Uterus (tissue), 2 donors: ENCODE results near the gene ACVR1.
"Not testable (repeated sequence)": the region's sequence is repeated elsewhere in the genome, so short reads cannot be mapped to it uniquely, and the experiment has no call there.

ENCODE experiments used
- POLR2A ChIP-seq, 2 donors: fragments of 450-650 bp; IDR thresholded peaks; one replicate each; pipeline ENCODE4 v1.6.1; 2016; ENCODE audit warnings: antibody characterized with exemption in 2 of 2, mild to moderate bottlenecking in 1 of 2, moderate library complexity in 1 of 2
- TF ChIP-seq, protein P1 (sequence below), 4 experiments: fragments of 200-600 bp in 2 of 4; fragments of 450-650 bp in 2 of 4; sonication (generic) in 2 of 4; IDR thresholded peaks; one replicate each; pipeline ENCODE4 v1.5.1; 2016 to 2019; ENCODE audit warnings: antibody characterized with exemption in 4 of 4, mild to moderate bottlenecking in 2 of 4, moderate library complexity in 1 of 4

DNA sequence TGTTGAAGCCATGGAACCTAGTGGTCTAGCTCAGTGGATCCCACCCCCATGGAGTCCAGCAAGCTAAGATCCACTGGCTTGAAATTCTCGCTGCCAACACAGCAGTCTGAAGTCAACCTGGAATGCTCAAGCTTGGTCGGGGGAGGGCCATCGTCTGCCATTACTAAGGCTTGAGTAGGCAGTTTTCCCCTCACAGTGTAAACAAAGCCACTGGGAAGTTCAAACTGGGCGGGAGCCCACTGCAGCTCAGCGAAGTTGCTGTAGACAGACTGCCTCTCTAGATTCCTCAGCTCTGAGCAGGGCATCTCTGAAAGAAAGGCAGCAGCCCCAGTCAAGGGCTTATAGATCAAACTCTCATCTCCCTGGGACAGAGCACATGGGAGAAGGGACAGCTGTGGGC, 171.5 kb downstream of the ACVR1 start:
- TF ChIP-seq, protein P1, sequence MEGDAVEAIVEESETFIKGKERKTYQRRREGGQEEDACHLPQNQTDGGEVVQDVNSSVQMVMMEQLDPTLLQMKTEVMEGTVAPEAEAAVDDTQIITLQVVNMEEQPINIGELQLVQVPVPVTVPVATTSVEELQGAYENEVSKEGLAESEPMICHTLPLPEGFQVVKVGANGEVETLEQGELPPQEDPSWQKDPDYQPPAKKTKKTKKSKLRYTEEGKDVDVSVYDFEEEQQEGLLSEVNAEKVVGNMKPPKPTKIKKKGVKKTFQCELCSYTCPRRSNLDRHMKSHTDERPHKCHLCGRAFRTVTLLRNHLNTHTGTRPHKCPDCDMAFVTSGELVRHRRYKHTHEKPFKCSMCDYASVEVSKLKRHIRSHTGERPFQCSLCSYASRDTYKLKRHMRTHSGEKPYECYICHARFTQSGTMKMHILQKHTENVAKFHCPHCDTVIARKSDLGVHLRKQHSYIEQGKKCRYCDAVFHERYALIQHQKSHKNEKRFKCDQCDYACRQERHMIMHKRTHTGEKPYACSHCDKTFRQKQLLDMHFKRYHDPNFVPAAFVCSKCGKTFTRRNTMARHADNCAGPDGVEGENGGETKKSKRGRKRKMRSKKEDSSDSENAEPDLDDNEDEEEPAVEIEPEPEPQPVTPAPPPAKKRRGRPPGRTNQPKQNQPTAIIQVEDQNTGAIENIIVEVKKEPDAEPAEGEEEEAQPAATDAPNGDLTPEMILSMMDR (IDR thresholded peaks at IDR 0.05) = not testable (repeated sequence)
- TF ChIP-seq POLR2A (IDR thresholded peaks at IDR 0.05) = not testable (repeated sequence)
